Choroid plexus epithelial cell (primary cell): ENCODE results near the gene SGSH.

Experiments used
- DNase-seq: peaks from one replicate; pipeline ENCODE4 v3.0.0-alpha.2; 2010; ENCODE audit warnings: low read depth
- H3K4me3 ChIP-seq: 2 replicates; pipeline ENCODE4 v1.5.1; 2011; ENCODE audit warnings: low read depth, mild to moderate bottlenecking, control low read depth, low read length, moderate library complexity
- TF ChIP-seq, protein P1 (sequence below): conservative IDR thresholded peaks from 2 replicates; pipeline ENCODE4 v1.5.1; 2011; ENCODE audit warnings: low read depth, mild to moderate bottlenecking, control low read depth, inconsistent platforms, low read length, moderate library complexity

Gene SGSH

DNA sequence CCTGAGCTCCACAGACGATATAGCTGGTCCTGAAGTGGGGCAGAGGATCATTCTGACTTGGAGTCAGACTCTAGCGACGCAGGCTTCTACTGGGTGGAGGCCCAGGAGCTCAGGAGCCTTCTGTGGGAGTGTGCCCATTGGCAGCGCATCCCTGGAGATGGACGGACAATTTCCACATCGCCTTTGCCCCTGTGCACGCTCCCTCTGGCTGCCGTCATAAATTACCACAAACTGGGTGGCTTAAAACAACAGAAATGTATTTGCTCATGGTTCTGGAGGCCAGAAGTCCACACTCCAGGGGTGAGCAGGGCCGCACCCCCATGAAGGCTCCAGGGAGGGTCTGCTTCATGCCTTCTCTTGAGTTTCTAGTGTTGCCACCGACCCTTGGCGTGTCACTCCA is 43.4 kb downstream of the SGSH start:
- H3K4me3 ChIP-seq = no peak overlapping the region
- TF ChIP-seq, protein P1, sequence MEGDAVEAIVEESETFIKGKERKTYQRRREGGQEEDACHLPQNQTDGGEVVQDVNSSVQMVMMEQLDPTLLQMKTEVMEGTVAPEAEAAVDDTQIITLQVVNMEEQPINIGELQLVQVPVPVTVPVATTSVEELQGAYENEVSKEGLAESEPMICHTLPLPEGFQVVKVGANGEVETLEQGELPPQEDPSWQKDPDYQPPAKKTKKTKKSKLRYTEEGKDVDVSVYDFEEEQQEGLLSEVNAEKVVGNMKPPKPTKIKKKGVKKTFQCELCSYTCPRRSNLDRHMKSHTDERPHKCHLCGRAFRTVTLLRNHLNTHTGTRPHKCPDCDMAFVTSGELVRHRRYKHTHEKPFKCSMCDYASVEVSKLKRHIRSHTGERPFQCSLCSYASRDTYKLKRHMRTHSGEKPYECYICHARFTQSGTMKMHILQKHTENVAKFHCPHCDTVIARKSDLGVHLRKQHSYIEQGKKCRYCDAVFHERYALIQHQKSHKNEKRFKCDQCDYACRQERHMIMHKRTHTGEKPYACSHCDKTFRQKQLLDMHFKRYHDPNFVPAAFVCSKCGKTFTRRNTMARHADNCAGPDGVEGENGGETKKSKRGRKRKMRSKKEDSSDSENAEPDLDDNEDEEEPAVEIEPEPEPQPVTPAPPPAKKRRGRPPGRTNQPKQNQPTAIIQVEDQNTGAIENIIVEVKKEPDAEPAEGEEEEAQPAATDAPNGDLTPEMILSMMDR = no peak

DNA sequence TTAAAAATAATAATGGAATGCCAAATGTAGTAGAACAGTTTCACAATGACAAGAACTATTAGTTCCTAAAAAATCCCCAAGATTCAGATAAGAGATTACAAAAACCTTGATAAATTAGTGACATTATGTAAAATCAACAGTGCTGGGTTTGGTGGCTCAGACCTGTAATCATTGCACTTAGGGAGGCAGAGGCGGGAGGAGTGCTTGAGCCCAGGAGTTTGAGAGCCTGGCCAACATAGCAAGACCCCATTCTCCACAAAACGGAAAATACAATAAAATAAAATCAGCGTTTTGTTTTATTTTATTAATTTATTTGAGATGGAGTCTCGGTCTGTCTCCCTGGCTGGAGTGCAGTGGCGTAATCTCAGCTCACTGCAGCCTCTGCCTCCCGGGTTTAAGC is 46.2 kb downstream of the SGSH start:
- TF ChIP-seq, protein P1 = no peak
- H3K4me3 ChIP-seq = no peak overlapping the region

More for the DNA sequence above, 43.4 kb downstream of the SGSH start:
- no peak for DNase-seq

DNA sequence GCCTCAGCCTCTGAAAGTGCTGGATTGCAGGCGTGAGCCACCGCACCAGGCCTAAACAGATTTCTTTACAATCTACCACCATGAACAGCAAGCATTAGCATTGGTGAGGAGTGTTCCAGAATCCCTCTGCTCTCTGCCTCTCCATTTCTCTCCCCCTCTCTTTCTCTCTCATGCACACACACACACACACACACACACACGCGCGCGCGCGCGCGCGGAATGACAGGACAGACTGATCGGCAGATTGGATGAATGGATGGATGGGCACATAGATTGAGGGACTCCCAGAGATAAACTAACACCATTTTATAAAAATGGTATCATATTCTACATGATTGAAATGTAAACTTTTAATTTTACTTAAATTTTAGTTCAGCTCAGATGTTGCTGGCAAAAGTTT is 47.0 kb downstream of the SGSH start:
- no peak overlapping the region for H3K4me3 ChIP-seq
- TF ChIP-seq, protein P1 = no peak
- DNase-seq = no peak

More for the DNA sequence above, 46.2 kb downstream of the SGSH start:
- DNase-seq = no peak

DNA sequence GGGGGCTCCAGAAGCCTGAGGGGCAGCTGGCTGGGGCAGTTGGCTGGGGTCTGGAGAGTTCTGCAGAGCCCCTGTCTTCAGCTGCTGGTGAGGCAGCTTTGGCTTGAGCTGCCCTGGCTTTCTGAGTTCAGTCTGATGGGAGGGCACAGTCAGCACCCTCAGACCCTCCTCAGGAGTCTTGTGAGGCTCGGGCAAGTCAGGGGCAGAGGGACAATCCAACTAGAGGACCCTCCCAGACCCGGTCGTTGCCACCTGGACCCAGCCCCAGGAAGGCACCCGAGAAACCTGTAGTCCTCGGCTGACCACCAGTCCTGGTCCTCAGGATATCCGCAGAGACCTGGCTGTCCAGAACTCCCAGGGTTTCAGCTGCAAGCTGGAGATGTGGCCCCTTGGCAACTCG is 48.5 kb downstream of the SGSH start:
- H3K4me3 ChIP-seq = no peak overlapping the region
- DNase-seq = no peak
- TF ChIP-seq, protein P1 = no peak

DNA sequence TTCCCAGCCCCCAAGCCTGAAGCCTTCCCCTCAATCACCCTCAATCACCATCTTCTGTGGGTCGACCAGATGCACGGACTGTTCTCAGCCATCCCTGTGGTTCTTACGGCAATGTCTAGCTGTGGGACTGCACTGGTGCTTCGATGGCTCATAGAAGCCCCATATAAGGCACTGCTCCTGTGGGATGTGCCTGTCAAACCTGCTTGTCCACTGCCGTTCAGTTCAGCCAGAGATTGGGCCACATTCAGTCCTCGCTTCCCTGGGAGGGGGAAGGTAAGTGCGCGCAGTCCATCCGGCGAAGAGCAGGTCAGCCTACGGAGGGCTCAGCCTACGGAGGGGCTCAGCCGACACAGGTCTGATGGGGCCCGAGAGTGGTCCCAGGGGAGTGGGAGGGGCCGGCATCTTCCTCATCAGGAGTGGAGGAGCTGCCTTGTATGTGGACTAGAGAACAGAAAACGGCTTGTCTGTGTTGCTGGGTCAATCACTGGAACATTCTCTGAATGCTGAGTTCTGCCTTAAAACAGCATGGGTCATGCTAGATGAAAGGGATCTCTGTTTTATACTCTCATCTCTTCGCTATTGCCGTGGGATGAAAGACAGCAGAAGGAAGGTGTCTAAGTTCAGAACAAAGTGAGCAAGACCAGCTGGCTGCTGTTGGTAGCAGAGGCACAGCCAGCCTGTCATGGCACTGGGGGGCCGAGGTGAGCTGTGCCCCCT is 50.2 kb downstream of the SGSH start, which contains the start of gene CARD14:
CARD14 (plus strand) TSS at position 247 of the 717 bp plus-strand sequence. CDS start 11,409 bp downstream, outside the sequence.
- no peak within 1 kb of the TSS for H3K4me3 ChIP-seq
- TF ChIP-seq, protein P1 = no peak
- DNase-seq = no peak

DNA sequence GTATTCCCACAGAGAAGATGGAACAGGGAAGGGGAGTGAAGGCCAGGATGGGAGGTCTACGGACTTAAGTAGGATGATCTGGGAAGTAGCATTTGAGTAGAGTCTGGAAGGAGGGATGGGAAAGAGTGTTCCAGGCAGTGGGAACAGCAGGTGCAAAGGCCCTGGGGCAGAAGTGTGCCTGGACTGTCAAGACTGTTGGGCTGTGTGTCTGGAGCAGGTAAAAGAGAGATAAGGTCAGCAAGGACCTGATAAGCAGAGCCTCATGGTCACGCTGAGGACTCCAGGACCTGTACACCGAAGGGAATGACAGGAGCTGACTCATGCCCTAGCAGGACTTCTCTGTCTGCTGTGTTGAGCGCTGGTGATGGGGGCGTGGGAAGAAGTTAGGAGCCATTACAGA is 51.0 kb downstream of the SGSH start:
- TF ChIP-seq, protein P1 = no peak
- no peak for DNase-seq
- H3K4me3 ChIP-seq = no peak overlapping the region

DNA sequence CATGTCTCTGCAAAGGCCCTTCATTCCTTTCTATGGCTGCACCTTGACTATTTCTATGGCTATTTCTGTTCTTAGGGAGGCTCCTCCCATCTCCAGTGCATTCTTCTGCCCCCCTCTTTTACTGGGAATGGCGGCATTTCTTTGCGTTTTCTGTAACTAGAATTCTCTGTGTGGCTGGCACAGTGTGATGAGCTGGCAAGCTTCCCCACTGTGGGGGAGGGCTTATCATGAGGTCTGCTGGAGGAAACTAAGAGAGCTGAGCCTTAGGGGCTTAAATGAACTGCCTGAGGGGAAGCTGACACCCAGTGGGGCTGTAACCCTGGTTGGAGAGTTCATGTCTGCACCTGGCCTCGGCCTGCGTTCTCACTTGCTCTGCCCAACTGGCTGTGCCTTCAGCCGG is 51.8 kb downstream of the SGSH start:
- TF ChIP-seq, protein P1 = no peak
- no peak for DNase-seq
- H3K4me3 ChIP-seq = no peak overlapping the region
